A673 (cell line): ENCODE data around the gene SEC62. TPM values are rescaled to one million over a fixed set of nuclear protein-coding genes. Genes with fewer than 3 reads are reported as not detected.

Source experiments
- BruUV-seq: library from RNA; stranded (reverse); fragments of 400-500 nt; replicated peaks from 2 replicates; lab custom pipeline; 2021; lab: Mats Ljungman, UMichigan
- CTCF ChIA-PET: fragments of 300-600 bp; sonication (Branson Sonifier 250); formaldehyde crosslinking; loops from one replicate; lab custom pipeline; 2022; ENCODE audit warnings: antibody characterized with exemption; lab: Charles Lee
- POLR2A ChIA-PET: fragments of 300-600 bp; sonication (Branson Sonifier 250); formaldehyde crosslinking; loops from one replicate; lab custom pipeline; 2022; ENCODE audit warnings: antibody characterized with exemption; ENCODE audit not compliant: low non-redundant PET; lab: Charles Lee
- DNase-seq: peaks from one replicate; pipeline ENCODE4 v3.0.0-alpha.2; 2015; ENCODE audit warnings: low spot score
- H3K27ac ChIP-seq: fragments of 200-600 bp; sonication (generic); 2 replicates; pipeline ENCODE4 v1.5.1; 2016; ENCODE audit warnings: mixed run types, low read depth, mild to moderate bottlenecking, mixed read lengths, antibody characterized with exemption, low read length; ENCODE audit not compliant: poor library complexity, severe bottlenecking
- H3K27me3 ChIP-seq: fragments of 200-600 bp; sonication (generic); replicated peaks from 2 replicates; pipeline ENCODE4 v1.6.1; 2017; ENCODE audit warnings: mixed run types, low read depth, mild to moderate bottlenecking, mixed read lengths, antibody characterized with exemption, low read length; ENCODE audit not compliant: insufficient read depth, poor library complexity
- H3K36me3 ChIP-seq: fragments of 200-600 bp; sonication (generic); 2 replicates; pipeline ENCODE4 v1.6.1; 2016; ENCODE audit warnings: mixed run types, mild to moderate bottlenecking, mixed read lengths, antibody characterized with exemption, low read length; ENCODE audit not compliant: insufficient read depth, poor library complexity, severe bottlenecking
- H3K4me1 ChIP-seq: fragments of 200-600 bp; sonication (generic); 2 replicates; pipeline ENCODE4 v1.6.1; 2017; ENCODE audit warnings: mixed run types, mild to moderate bottlenecking, mixed read lengths, antibody characterized with exemption, low read length; ENCODE audit not compliant: insufficient read depth, poor library complexity, severe bottlenecking
- H3K4me3 ChIP-seq: fragments of 200-600 bp; sonication (generic); 2 replicates; pipeline ENCODE4 v1.5.1; 2016; ENCODE audit warnings: low read depth, mixed run types, mild to moderate bottlenecking, mixed read lengths, low read length; ENCODE audit not compliant: poor library complexity, severe bottlenecking
- H3K9me3 ChIP-seq: fragments of 200-600 bp; sonication (generic); 2 replicates; pipeline ENCODE4 v1.6.1; 2016; ENCODE audit warnings: mixed run types, low read depth, mild to moderate bottlenecking, mixed read lengths, antibody characterized with exemption, low read length; ENCODE audit not compliant: poor library complexity, severe bottlenecking
- EZH2 ChIP-seq: fragments of 200-600 bp; sonication (generic); IDR thresholded peaks from 2 replicates; pipeline ENCODE4 v1.6.1; 2017; ENCODE audit warnings: borderline replicate concordance, low read depth, mild to moderate bottlenecking, mixed read lengths, antibody characterized with exemption, low read length; ENCODE audit not compliant: poor library complexity, severe bottlenecking
- intact Hi-C: fragments of 100-400 bp; cut with micrococcal nuclease; formaldehyde crosslinking; loops from one replicate; pipeline ENCODE4 v1.10.0; 2022; ENCODE audit not compliant: unreplicated experiment
- total RNA-seq: library from RNA; stranded (reverse); gene quantifications from 2 replicates; pipeline ENCODE4 v1.2.3, GENCODE V29; 2021
- TF ChIP-seq, protein P1 (sequence below): fragments of 300-800, 200-600 bp; sonication (generic); conservative IDR thresholded peaks from 2 replicates; pipeline ENCODE4 v1.5.1; 2017; ENCODE audit warnings: low read depth, mild to moderate bottlenecking, antibody characterized with exemption, low read length, moderate library complexity, mixed read lengths

The SEC62 gene
- total RNA-seq, 1 experiment from 2014 or later = 80.9 TPM

DNA sequence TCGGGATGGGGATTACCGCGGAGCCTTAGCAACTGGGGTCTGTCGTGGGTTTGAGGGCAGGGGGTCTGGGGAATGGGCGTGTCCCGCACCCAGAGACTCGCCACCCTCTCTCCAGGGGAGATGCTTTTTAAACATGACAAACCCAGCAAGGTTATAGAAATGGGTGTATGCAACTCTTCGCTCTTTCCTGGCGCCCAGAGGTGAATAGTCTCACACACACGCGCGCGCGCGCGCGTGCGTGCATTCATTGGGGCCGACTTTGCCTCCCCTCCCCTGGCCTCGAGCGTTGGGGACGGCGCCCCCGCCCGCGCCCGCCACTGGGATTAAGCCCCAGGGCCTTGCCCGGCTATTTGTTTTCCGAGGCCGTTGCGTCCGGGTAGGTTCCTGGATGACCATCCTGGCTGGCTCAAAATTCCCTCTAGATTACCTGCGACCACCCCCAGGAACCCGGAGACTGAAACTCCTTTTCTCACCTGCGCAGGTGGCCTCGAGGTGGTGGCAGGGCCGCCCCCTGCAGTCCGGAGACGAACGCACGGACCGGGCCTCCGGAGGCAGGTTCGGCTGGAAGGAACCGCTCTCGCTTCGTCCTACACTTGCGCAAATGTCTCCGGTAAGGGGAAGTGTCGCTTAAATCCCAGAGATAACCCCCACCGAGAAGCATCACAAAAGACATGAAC lies 72.0 kb downstream of the SEC62 start:
- H3K4me1 ChIP-seq = no peaks in the 10 kb centered on the region
- no peaks in the 10 kb centered on the region for H3K27me3 ChIP-seq
- ChIA-PET CTCF (interaction anchor here (0.6 kb wide), 1 partner anchor 771 kb away, joined by 3 read pairs; no protein-coding TSS in a partner anchor), POLR2A (no interaction called here)
- H3K36me3 ChIP-seq = no peaks in the 10 kb centered on the region
- no TSS peak for BruUV-seq
- H3K27ac ChIP-seq = peak overlapping the region; percentile 11
- H3K9me3 ChIP-seq = no peaks in the 10 kb centered on the region
- TF ChIP-seq, protein P1, sequence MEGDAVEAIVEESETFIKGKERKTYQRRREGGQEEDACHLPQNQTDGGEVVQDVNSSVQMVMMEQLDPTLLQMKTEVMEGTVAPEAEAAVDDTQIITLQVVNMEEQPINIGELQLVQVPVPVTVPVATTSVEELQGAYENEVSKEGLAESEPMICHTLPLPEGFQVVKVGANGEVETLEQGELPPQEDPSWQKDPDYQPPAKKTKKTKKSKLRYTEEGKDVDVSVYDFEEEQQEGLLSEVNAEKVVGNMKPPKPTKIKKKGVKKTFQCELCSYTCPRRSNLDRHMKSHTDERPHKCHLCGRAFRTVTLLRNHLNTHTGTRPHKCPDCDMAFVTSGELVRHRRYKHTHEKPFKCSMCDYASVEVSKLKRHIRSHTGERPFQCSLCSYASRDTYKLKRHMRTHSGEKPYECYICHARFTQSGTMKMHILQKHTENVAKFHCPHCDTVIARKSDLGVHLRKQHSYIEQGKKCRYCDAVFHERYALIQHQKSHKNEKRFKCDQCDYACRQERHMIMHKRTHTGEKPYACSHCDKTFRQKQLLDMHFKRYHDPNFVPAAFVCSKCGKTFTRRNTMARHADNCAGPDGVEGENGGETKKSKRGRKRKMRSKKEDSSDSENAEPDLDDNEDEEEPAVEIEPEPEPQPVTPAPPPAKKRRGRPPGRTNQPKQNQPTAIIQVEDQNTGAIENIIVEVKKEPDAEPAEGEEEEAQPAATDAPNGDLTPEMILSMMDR = peak; percentile 17; the same call in 1 of the 2 replicates
- TF ChIP-seq EZH2 = no peak
- H3K4me3 ChIP-seq = peak overlapping the region; percentile 79
- intact Hi-C loops = loop anchor here (10.0 kb wide), 1 partner anchor 766 kb away; no protein-coding TSS in a partner anchor
- DNase-seq = peak; percentile 35

DNA sequence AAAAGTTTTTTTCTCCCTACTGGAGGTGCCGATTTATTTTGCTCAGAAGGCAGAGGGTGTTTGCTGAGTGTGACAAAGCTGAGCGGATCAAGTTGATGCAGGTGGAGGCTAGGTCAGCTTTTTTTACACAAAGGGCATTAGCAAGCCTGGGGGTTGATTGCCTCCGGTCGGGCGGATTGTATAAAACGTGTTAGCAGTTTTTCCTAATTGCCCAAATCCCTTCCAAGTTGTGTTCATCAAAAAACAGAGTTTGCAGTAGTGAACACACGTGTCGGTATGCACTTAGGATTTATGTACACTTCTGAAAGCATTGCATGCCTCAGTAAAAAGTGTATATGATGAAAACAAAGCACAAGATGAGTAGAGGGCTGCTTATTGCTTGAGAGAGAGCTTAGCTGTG lies 73.8 kb downstream of the SEC62 start:
- no peaks in the 10 kb centered on the region for H3K27me3 ChIP-seq
- no peaks in the 10 kb centered on the region for H3K9me3 ChIP-seq
- TSS peak; percentile 21 for BruUV-seq
- ChIA-PET CTCF (no interaction called here), POLR2A (no interaction called here)
- no peak overlapping the region for H3K4me3 ChIP-seq
- DNase-seq = no peak
- intact Hi-C loops = loop anchor here (10.0 kb wide), 1 partner anchor 176 kb away; the partner anchor contains the start of gene LRRC31
- no peaks in the 10 kb centered on the region for H3K4me1 ChIP-seq
- H3K36me3 ChIP-seq = no peaks in the 10 kb centered on the region
- H3K27ac ChIP-seq = no peak overlapping the region
- TF ChIP-seq, protein P1 = no peak
- TF ChIP-seq EZH2 = no peak

DNA sequence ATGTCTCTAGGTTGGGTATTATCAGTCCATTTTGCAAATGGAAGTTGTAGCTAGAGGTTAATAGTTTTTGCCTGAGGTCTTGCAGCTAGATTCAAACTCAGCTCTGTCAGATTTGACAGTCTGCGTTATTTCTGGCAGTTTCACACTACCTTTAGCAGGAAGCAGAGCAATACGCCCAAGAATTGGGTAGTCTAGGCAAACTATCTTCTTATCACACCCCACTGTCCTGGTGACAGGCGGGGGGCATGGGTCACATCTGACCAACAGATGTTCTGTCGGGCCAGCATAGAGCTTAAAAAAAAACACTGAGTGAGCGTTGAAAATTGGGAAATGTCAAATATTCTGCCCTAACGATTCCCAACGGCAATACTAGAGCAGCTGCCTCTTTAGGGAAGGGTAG lies 76.9 kb downstream of the SEC62 start:
- intact Hi-C loops = loop anchor here (10.0 kb wide), 1 partner anchor 179 kb away; the partner anchor contains the start of gene LRRC31
- Histone ChIP-seq H3K4me1 (no peaks in the 10 kb centered on the region), H3K27ac (no peak overlapping the region), H3K4me3 (no peak overlapping the region), H3K9me3 (no peaks in the 10 kb centered on the region), H3K36me3 (no peaks in the 10 kb centered on the region), H3K27me3 (no peaks in the 10 kb centered on the region)
- POLR2A ChIA-PET = no interaction called here
- TF ChIP-seq, protein P1 = no peak
- no peak for TF ChIP-seq EZH2
- no TSS peak for BruUV-seq
- no peak for DNase-seq
- CTCF ChIA-PET = no interaction called here
